Mesenchymal stem cell (in vitro differentiated cells and primary cell): Measurements from ENCODE around the gene COL6A3.

Experiments
- DNase-seq: peaks from one replicate; pipeline ENCODE4 v3.0.0-alpha.2; 2013
- H2AFZ ChIP-seq: one replicate; pipeline ENCODE4 v1.6.1; 2013; ENCODE audit warnings: low read depth, mild to moderate bottlenecking, control low read depth, inconsistent platforms, low read length, moderate library complexity
- H2AK5ac ChIP-seq: 2 replicates; pipeline ENCODE4 v1.6.1; 2013; ENCODE audit warnings: low read length, moderate library complexity, mild to moderate bottlenecking, inconsistent platforms; ENCODE audit not compliant: severe bottlenecking
- H2BK120ac ChIP-seq: one replicate; pipeline ENCODE4 v1.6.1; 2013; ENCODE audit warnings: low read depth, mild to moderate bottlenecking, inconsistent platforms, low read length, moderate library complexity
- H2BK12ac ChIP-seq, 2 experiments: one replicate each; pipeline ENCODE4 v1.6.1; 2013; ENCODE audit warnings: inconsistent platforms in 2 of 2, low read length in 2 of 2, mild to moderate bottlenecking in 2 of 2, moderate library complexity in 2 of 2, control low read depth in 1 of 2
- H2BK15ac ChIP-seq: one replicate; pipeline ENCODE4 v1.6.1; 2013; ENCODE audit warnings: mild to moderate bottlenecking, low read depth, inconsistent platforms; ENCODE audit not compliant: poor library complexity, severe bottlenecking
- H2BK5ac ChIP-seq: 2 replicates; pipeline ENCODE4 v1.6.1; 2013; ENCODE audit warnings: low read depth, mild to moderate bottlenecking, low read length, control low read depth, inconsistent platforms; ENCODE audit not compliant: poor library complexity, severe bottlenecking
- H3K14ac ChIP-seq, 2 experiments: one replicate each; pipeline ENCODE4 v1.6.1; 2013; ENCODE audit warnings: inconsistent platforms in 2 of 2, low read length in 2 of 2, control low read depth in 1 of 2, mild to moderate bottlenecking in 1 of 2, moderate library complexity in 1 of 2
- H3K18ac ChIP-seq, 2 experiments: one replicate each; pipeline ENCODE4 v1.6.1; 2013; ENCODE audit warnings: inconsistent platforms in 2 of 2, low read length in 2 of 2, control low read depth in 1 of 2, low read depth in 1 of 2, mild to moderate bottlenecking in 1 of 2
- H3K23ac ChIP-seq, 2 experiments: one replicate each; pipeline ENCODE4 v1.6.1; 2013; ENCODE audit warnings: inconsistent platforms in 2 of 2, low read length in 2 of 2, mild to moderate bottlenecking in 2 of 2, moderate library complexity in 2 of 2, control low read depth in 1 of 2
- H3K27ac ChIP-seq: 2 replicates; pipeline ENCODE4 v1.5.1; 2013; ENCODE audit warnings: mild to moderate bottlenecking, moderate library complexity, low read length, control low read depth, inconsistent platforms; ENCODE audit not compliant: poor library complexity, severe bottlenecking
- H3K27me3 ChIP-seq, 2 experiments: 2 replicates each; pipeline versions ENCODE4 v1.6.1 to v1.7.0; 2013; ENCODE audit warnings: low read length in 2 of 2, mild to moderate bottlenecking in 2 of 2, moderate library complexity in 2 of 2, control low read depth in 1 of 2, inconsistent platforms in 1 of 2; ENCODE audit not compliant: control insufficient read depth in 1 of 2, insufficient read depth in 1 of 2
- H3K36me3 ChIP-seq, 2 experiments: 2 replicates each; pipeline versions ENCODE4 v1.6.1 to v1.7.0; 2013; ENCODE audit warnings: low read length in 2 of 2, control low read depth in 1 of 2, inconsistent platforms in 1 of 2, low read depth in 1 of 2, mild to moderate bottlenecking in 1 of 2; ENCODE audit not compliant: insufficient read depth in 2 of 2, control insufficient read depth in 1 of 2
- H3K4ac ChIP-seq, 2 experiments: one replicate each; pipeline ENCODE4 v1.6.1; 2013; ENCODE audit warnings: inconsistent platforms in 2 of 2, low read length in 2 of 2, mild to moderate bottlenecking in 2 of 2, moderate library complexity in 2 of 2, control low read depth in 1 of 2, low read depth in 1 of 2
- H3K4me1 ChIP-seq: 2 replicates; pipeline ENCODE4 v1.6.1; 2013; ENCODE audit warnings: low read depth, low read length, control low read depth; ENCODE audit not compliant: control insufficient read depth, insufficient read depth
- H3K4me2 ChIP-seq: 2 replicates; pipeline ENCODE4 v1.6.1; 2013; ENCODE audit warnings: low read length, mild to moderate bottlenecking, inconsistent platforms; ENCODE audit not compliant: poor library complexity, severe bottlenecking
- H3K4me3 ChIP-seq, 2 experiments: 2 replicates each; pipeline versions ENCODE4 v1.5.1 to v1.7.0; 2013; ENCODE audit warnings: low read length in 2 of 2, mild to moderate bottlenecking in 2 of 2, control low read depth in 1 of 2, low read depth in 1 of 2; ENCODE audit not compliant: insufficient read depth in 1 of 2
- H3K79me1 ChIP-seq: replicated peaks from 2 replicates; pipeline ENCODE4 v1.6.1; 2013; ENCODE audit warnings: mild to moderate bottlenecking, control low read depth, low read length, inconsistent platforms; ENCODE audit not compliant: poor library complexity, severe bottlenecking
- H3K9ac ChIP-seq: 2 replicates; pipeline ENCODE4 v1.7.0; 2013; ENCODE audit warnings: mild to moderate bottlenecking, low read length, moderate library complexity
- H3K9me3 ChIP-seq: 2 replicates; pipeline ENCODE4 v1.7.0; 2013; ENCODE audit warnings: mild to moderate bottlenecking, low read length; ENCODE audit not compliant: control insufficient read depth
- H4K8ac ChIP-seq: one replicate; pipeline ENCODE4 v1.6.1; 2013; ENCODE audit warnings: inconsistent platforms, mild to moderate bottlenecking, low read length, moderate library complexity
- H4K91ac ChIP-seq: one replicate; pipeline ENCODE4 v1.6.1; 2013; ENCODE audit warnings: mild to moderate bottlenecking, low read length, inconsistent platforms
- WGBS: methylation state at CpG from one replicate; pipeline ENCODE4 v1.1.7; 2013; ENCODE audit warnings: mixed read lengths; 5-methylcytosine and 5-hydroxymethylcytosine counted together

COL6A3 gene

DNA sequence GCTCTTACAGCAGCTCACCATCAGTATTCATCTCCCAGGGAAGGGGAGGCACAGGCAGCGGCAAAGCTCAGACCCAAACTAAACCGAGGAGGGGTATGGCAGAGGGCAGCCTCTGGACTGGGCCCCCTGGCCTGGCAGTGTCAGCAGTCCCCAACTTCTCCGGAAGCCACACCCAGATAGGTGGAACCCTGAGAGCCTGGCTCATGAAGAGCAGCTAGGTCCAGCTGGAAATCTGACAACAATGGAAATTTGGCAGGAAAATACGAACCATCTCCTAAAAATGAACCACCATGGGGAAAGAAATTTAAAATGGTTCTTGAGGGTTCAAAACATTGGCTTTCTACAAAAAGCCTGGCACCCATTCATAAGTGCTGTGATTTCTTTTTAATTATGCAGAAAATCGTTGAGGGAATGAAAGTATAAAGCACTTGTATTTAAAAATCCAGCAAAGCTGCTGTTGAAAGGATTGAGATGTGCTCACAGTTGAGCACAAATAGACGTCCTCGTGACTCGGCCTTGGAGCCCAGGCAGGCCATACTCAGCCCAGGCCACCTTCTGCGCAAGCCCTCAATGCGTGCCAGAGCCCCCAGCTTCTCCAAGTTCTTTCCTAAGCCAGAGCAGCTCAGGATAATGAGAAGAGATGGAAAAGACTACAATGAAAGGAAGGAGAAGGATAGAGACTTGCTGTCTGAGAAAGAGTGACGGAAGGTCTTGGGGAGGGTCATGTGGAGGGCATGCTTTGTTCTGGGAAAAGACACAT is 93.0 kb downstream of the COL6A3 start:
- Histone ChIP-seq H2BK12ac (peak overlapping the region; percentile 83 to 100), H3K9ac (peak overlapping the region; percentile 68), H2AFZ (no peak overlapping the region), H3K4ac (peak overlapping the region; percentile 30 to 79), H3K4me1 (peaks cover 7% of the 10 kb centered on the region), H3K4me3 (no peak overlapping the region), H3K4me2 (no peak overlapping the region), H3K79me1 (no peaks in the 10 kb centered on the region), H2AK5ac (no peak overlapping the region), H3K18ac (peak overlapping the region; percentile 45 to 86), H2BK120ac (peak overlapping the region; percentile 45), H3K9me3 (no peaks in the 10 kb centered on the region), H2BK15ac (peak overlapping the region; percentile 30), H3K23ac (no peak overlapping the region), H3K36me3 (peaks cover 0 to 47% of the 10 kb centered on the region in 2 experiments), H3K14ac (no peak overlapping the region), H4K8ac (peak overlapping the region; percentile 67), H4K91ac (peak overlapping the region; percentile 79), H3K27ac (no peak overlapping the region), H2BK5ac (no peak overlapping the region), H3K27me3 (no peaks in the 10 kb centered on the region)
- WGBS = 96% methylated on average over 11 of the region's 11 CpGs
- no peak for DNase-seq

DNA sequence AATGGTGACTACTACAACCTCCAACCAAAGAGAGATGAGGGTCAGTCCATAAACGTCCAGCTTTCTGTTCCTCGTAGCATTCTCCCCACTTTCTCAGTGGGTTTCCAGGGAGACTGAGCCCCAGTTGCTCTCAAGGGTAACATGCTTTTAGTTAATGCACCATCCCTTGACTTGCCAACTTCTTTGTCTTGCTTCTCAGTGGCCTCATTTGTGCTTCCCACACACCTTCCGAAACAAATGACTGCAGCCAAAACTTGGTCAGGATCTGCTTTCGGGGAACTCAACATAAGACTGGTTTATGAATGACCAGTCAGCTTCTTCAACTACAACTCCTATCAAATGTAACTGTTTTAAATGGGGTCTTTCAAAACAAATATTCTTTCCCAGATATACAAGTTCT is 94.1 kb downstream of the COL6A3 start:
- H2BK5ac ChIP-seq = no peak overlapping the region
- 95% methylated on average over 4 of the region's 4 CpGs for WGBS
- H2BK120ac ChIP-seq = no peak overlapping the region
- H3K18ac ChIP-seq = peak overlapping the region in 1 of 2 experiments; percentile 79
- no peak overlapping the region for H4K8ac ChIP-seq
- peaks cover 0 to 36% of the 10 kb centered on the region in 2 experiments for H3K36me3 ChIP-seq
- no peaks in the 10 kb centered on the region for H3K9me3 ChIP-seq
- H3K14ac ChIP-seq = no peak overlapping the region
- no peak for DNase-seq
- H3K27me3 ChIP-seq = no peaks in the 10 kb centered on the region
- no peak overlapping the region for H4K91ac ChIP-seq
- H3K23ac ChIP-seq = no peak overlapping the region
- H2BK15ac ChIP-seq = no peak overlapping the region
- peaks cover 11% of the 10 kb centered on the region for H3K4me1 ChIP-seq
- no peak overlapping the region for H2AFZ ChIP-seq
- no peak overlapping the region for H3K4me2 ChIP-seq
- peak overlapping the region; percentile 7 for H3K9ac ChIP-seq
- peak overlapping the region in 1 of 2 experiments; percentile 75 for H2BK12ac ChIP-seq
- no peak overlapping the region for H2AK5ac ChIP-seq
- no peak overlapping the region for H3K4me3 ChIP-seq
- no peaks in the 10 kb centered on the region for H3K79me1 ChIP-seq
- peak overlapping the region in 1 of 2 experiments; percentile 20 for H3K4ac ChIP-seq
- H3K27ac ChIP-seq = no peak overlapping the region

DNA sequence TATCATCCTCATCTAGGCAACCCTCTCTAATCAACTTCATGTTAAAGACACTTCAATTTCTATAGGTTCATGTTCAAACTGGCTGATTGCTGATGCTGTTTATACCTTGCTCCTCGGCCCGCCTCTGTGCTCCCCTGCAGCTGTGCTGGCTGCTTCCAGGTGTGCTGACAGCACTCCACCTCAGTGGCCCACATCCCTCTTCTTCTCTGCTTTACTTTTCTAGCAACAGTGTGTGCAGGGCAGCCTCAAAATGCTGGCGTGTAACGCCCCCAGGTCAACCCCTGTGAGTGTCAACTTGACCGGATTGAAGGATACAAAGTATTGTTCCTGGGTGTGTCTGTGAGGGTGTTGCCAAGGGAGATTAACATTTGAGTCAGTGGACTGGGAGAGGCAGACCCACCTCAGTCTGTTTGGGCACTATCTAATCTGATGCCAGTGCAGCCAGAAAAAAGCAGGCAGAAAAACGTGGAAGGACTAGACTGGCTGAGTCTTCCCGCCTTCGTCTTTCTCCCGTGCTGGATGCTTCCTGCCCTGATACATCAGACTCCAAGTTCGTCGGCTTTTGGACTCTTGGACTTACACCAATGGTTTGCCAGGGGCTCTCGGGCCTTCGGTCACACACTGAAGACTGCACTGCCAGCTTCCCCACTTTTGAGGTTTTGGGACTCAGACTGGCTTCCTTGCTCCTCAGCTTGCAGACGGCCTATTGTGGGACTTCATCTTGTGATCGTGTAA is 94.7 kb downstream of the COL6A3 start:
- H3K9me3 ChIP-seq = no peaks in the 10 kb centered on the region
- no peak overlapping the region for H2BK15ac ChIP-seq
- no peak overlapping the region for H2BK5ac ChIP-seq
- no peak overlapping the region for H4K91ac ChIP-seq
- H3K4me2 ChIP-seq = no peak overlapping the region
- no peaks in the 10 kb centered on the region for H3K27me3 ChIP-seq
- no peak overlapping the region for H3K4me3 ChIP-seq
- no peak overlapping the region for H3K27ac ChIP-seq
- peak overlapping the region; percentile 77 for H2AK5ac ChIP-seq
- H3K9ac ChIP-seq = no peak overlapping the region
- no peak overlapping the region for H4K8ac ChIP-seq
- WGBS = 97% methylated on average over 15 of the region's 15 CpGs
- DNase-seq = no peak
- peak overlapping the region in 1 of 2 experiments; percentile 53 for H3K14ac ChIP-seq
- H3K18ac ChIP-seq = peak overlapping the region in 1 of 2 experiments; percentile 83
- no peak overlapping the region for H2BK120ac ChIP-seq
- no peak overlapping the region for H3K4ac ChIP-seq
- H3K4me1 ChIP-seq = peaks cover 10% of the 10 kb centered on the region
- H2AFZ ChIP-seq = no peak overlapping the region
- H3K36me3 ChIP-seq = peaks cover 0 to 30% of the 10 kb centered on the region in 2 experiments
- peak overlapping the region; percentile 97 to 98 for H2BK12ac ChIP-seq
- H3K23ac ChIP-seq = no peak overlapping the region
- H3K79me1 ChIP-seq = no peaks in the 10 kb centered on the region

DNA sequence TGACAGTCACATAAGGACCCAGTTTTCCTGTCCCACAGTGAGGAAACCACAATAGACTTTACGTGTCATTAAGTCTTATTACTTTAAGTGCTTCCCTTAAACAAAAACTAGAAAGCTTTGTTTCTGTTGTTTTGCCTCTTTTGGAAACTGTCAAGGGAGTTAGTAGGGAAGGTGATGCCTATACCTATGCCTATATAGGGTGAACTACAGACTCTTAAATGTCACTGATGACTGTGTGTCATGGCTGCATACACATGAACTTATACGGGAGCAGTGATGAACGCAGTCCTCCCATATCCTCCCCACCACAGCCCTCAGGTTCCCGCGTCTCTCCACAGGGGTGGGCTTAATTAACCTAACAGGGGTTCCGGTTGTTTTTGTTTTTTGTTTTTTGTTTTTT is 97.6 kb downstream of the COL6A3 start:
- Histone ChIP-seq H3K9me3 (no peaks in the 10 kb centered on the region), H3K14ac (peak overlapping the region in 1 of 2 experiments; percentile 68), H3K4me1 (peaks cover 6% of the 10 kb centered on the region), H2BK120ac (peak overlapping the region; percentile 75), H2AFZ (no peak overlapping the region), H2BK5ac (no peak overlapping the region), H3K9ac (peak overlapping the region; percentile 89), H3K23ac (no peak overlapping the region), H2BK12ac (peak overlapping the region; percentile 98), H2AK5ac (peak overlapping the region; percentile 85), H3K27me3 (no peaks in the 10 kb centered on the region), H3K4me3 (no peak overlapping the region), H3K27ac (no peak overlapping the region), H3K4ac (peak overlapping the region; percentile 89 to 99), H4K91ac (peak overlapping the region; percentile 85), H4K8ac (peak overlapping the region; percentile 84), H3K79me1 (no peaks in the 10 kb centered on the region), H3K36me3 (peaks cover 0 to under 1% of the 10 kb centered on the region in 2 experiments), H3K18ac (peak overlapping the region; percentile 86 to 97), H3K4me2 (no peak overlapping the region), H2BK15ac (peak overlapping the region; percentile 26)
- no peak for DNase-seq
- 100% methylated on average over 2 of the region's 6 CpGs for WGBS
